Vagina (tissue), 2 donors: ENCODE results near the gene RHBDD1. TPM values are rescaled to one million over a fixed set of nuclear protein-coding genes. Genes with fewer than 3 reads are reported as not detected.

Experiments
- DNase-seq, 2 donors: peaks; one replicate each; pipeline ENCODE4 v3.0.0-alpha.2; 2017; ENCODE audit errors: extremely low spot score in 2 of 2
- H3K27ac ChIP-seq: fragments of 200-600 bp; sonication (generic); one replicate; pipeline ENCODE4 v1.5.1; 2019
- H3K27me3 ChIP-seq: fragments of 200-600 bp; sonication (generic); one replicate; pipeline ENCODE4 v1.5.1; 2019
- H3K36me3 ChIP-seq, 2 donors: fragments of 200-600 bp; sonication (generic); one replicate each; pipeline ENCODE4 v1.5.1; 2017 to 2019
- H3K4me1 ChIP-seq: fragments of 200-600 bp; sonication (generic); one replicate; pipeline ENCODE4 v1.5.1; 2019
- H3K4me3 ChIP-seq, 2 donors: fragments of 200-600 bp; sonication (generic); 1 replicate in 1 of 2; 2 replicates in 1 of 2; pipeline ENCODE4 v1.5.1; 2016 to 2019
- H3K9me3 ChIP-seq: fragments of 200-600 bp; sonication (generic); one replicate; pipeline ENCODE4 v1.5.1; 2019
- CTCF ChIP-seq, 3 experiments: fragments of 450-650 bp in 2 of 3; fragments of 200-600 bp in 1 of 3; sonication (generic) in 1 of 3; IDR thresholded peaks; one replicate each; pipeline ENCODE4 v1.5.1; 2017 to 2019; ENCODE audit warnings: antibody characterized with exemption in 3 of 3, mild to moderate bottlenecking in 2 of 3, moderate library complexity in 2 of 3
- POLR2A ChIP-seq, 2 donors: fragments of 450-650 bp; IDR thresholded peaks; one replicate each; pipeline ENCODE4 v1.6.1; 2017; ENCODE audit warnings: antibody characterized with exemption in 2 of 2, mild to moderate bottlenecking in 2 of 2, moderate library complexity in 2 of 2
- POLR2AphosphoS5 ChIP-seq, 2 donors: sonication (generic); formaldehyde crosslinking; IDR thresholded peaks; one replicate each; pipeline ENCODE4 v1.9.0; 2017; ENCODE audit warnings: antibody characterized with exemption in 2 of 2, mild to moderate bottlenecking in 2 of 2, low read depth in 1 of 2; ENCODE audit not compliant: insufficient read depth in 1 of 2
- intact Hi-C: fragments of 100-400 bp; cut with DNase I; formaldehyde crosslinking; loops from one replicate; pipeline ENCODE4 v1.15.1; 2023
- total RNA-seq: library from RNA; depleted of rRNA; stranded (reverse); fragments of >200 nt; gene quantifications from one replicate; pipeline ENCODE4 v1.2.3, GENCODE V29; 2016

Gene RHBDD1
- total RNA-seq, 1 donor from 2014 or later, result 27.3 TPM

- intact Hi-C loops, result loop anchor here (5.0 kb wide), 1 partner anchor 185 kb away; no protein-coding TSS in a partner anchor
- no peak for DNase-seq
- peak overlapping the region; percentile 95 for H3K27ac ChIP-seq
Measured at GRCh38 chr2:226802573-226802972, 33.3 kb upstream of the RHBDD1 start.

GRCh38 chr2:226803410-226803809 is 32.4 kb upstream of the RHBDD1 start:
- intact Hi-C loops, result loop anchor here (5.0 kb wide), 1 partner anchor 184 kb away; no protein-coding TSS in a partner anchor
- H3K27ac ChIP-seq, result no peak overlapping the region
- no peaks in the 10 kb centered on the region for H3K36me3 ChIP-seq
- no peak for DNase-seq
- no peaks in the 10 kb centered on the region for H3K27me3 ChIP-seq
- no peaks in the 10 kb centered on the region for H3K9me3 ChIP-seq
- H3K4me3 ChIP-seq, result no peak overlapping the region
- H3K4me1 ChIP-seq, result peaks cover 19% of the 10 kb centered on the region
- TF ChIP-seq CTCF (IDR thresholded peaks at IDR 0.05) (no peak), POLR2AphosphoS5 (IDR thresholded peaks at IDR 0.05; ENCODE audit: insufficient read depth in 1 of 2, low read depth in 1 of 2) (no peak), POLR2A (IDR thresholded peaks at IDR 0.05) (no peak)

More at GRCh38 chr2:226802573-226802972, 33.3 kb upstream of the RHBDD1 start:
- Histone ChIP-seq H3K4me3 (no peak overlapping the region), H3K36me3 (no peaks in the 10 kb centered on the region), H3K9me3 (no peaks in the 10 kb centered on the region), H3K4me1 (peaks cover 26% of the 10 kb centered on the region), H3K27me3 (no peaks in the 10 kb centered on the region)
- TF ChIP-seq POLR2AphosphoS5 (IDR thresholded peaks at IDR 0.05; ENCODE audit: insufficient read depth in 1 of 2, low read depth in 1 of 2), result peak in 1 of 2 donors; percentile 71
- no peak for TF ChIP-seq POLR2A (IDR thresholded peaks at IDR 0.05)
- peak in 2 of 3 experiments; percentile 60 to 68 for TF ChIP-seq CTCF (IDR thresholded peaks at IDR 0.05)

GRCh38 chr2:226813148-226813701 is 22.6 kb upstream of the RHBDD1 start:
- TF ChIP-seq CTCF (IDR thresholded peaks at IDR 0.05), result no peak
- no peak for TF ChIP-seq POLR2AphosphoS5 (IDR thresholded peaks at IDR 0.05; ENCODE audit: insufficient read depth in 1 of 2, low read depth in 1 of 2)
- no peak for TF ChIP-seq POLR2A (IDR thresholded peaks at IDR 0.05)
- no peaks in the 10 kb centered on the region for H3K4me1 ChIP-seq
- H3K27me3 ChIP-seq, result no peaks in the 10 kb centered on the region
- H3K4me3 ChIP-seq, result no peak overlapping the region
- intact Hi-C loops, result no loop called here
- H3K9me3 ChIP-seq, result no peaks in the 10 kb centered on the region
- H3K36me3 ChIP-seq, result no peaks in the 10 kb centered on the region
- no peak for DNase-seq
- no peak overlapping the region for H3K27ac ChIP-seq

- intact Hi-C loops, result no loop called here
- TF ChIP-seq POLR2AphosphoS5 (IDR thresholded peaks at IDR 0.05; ENCODE audit: insufficient read depth in 1 of 2, low read depth in 1 of 2), result no peak
- TF ChIP-seq POLR2A (IDR thresholded peaks at IDR 0.05), result no peak
- TF ChIP-seq CTCF (IDR thresholded peaks at IDR 0.05), result no peak
- Histone ChIP-seq H3K27ac (no peak overlapping the region), H3K27me3 (no peaks in the 10 kb centered on the region), H3K4me3 (no peak overlapping the region), H3K4me1 (no peaks in the 10 kb centered on the region), H3K9me3 (no peaks in the 10 kb centered on the region), H3K36me3 (no peaks in the 10 kb centered on the region)
- DNase-seq, result no peak
Measured at GRCh38 chr2:226818930-226819329, 16.9 kb upstream of the RHBDD1 start.

GRCh38 chr2:226825056-226825455 is 10.8 kb upstream of the RHBDD1 start:
- Histone ChIP-seq H3K4me1 (no peaks in the 10 kb centered on the region), H3K4me3 (no peak overlapping the region), H3K27me3 (no peaks in the 10 kb centered on the region), H3K36me3 (no peaks in the 10 kb centered on the region), H3K9me3 (no peaks in the 10 kb centered on the region), H3K27ac (no peak overlapping the region)
- DNase-seq, result no peak
- TF ChIP-seq POLR2AphosphoS5 (IDR thresholded peaks at IDR 0.05; ENCODE audit: insufficient read depth in 1 of 2, low read depth in 1 of 2), result no peak
- TF ChIP-seq CTCF (IDR thresholded peaks at IDR 0.05), result no peak
- TF ChIP-seq POLR2A (IDR thresholded peaks at IDR 0.05), result no peak
- intact Hi-C loops, result no loop called here
